GM19351 (cell line): Measurements from ENCODE around the gene SUGCT.
"Not testable (repeated sequence)": the region's sequence is repeated elsewhere in the genome, so short reads cannot be mapped to it uniquely, and the experiment has no call there.

ENCODE experiments used
- ATAC-seq: cut with Tn5 transposase; IDR thresholded peaks from one replicate; pipeline ENCODE4 v1.9.1; 2021; ENCODE audit warnings: mild to moderate bottlenecking, moderate library complexity; ENCODE audit not compliant: unreplicated experiment

Gene SUGCT

DNA sequence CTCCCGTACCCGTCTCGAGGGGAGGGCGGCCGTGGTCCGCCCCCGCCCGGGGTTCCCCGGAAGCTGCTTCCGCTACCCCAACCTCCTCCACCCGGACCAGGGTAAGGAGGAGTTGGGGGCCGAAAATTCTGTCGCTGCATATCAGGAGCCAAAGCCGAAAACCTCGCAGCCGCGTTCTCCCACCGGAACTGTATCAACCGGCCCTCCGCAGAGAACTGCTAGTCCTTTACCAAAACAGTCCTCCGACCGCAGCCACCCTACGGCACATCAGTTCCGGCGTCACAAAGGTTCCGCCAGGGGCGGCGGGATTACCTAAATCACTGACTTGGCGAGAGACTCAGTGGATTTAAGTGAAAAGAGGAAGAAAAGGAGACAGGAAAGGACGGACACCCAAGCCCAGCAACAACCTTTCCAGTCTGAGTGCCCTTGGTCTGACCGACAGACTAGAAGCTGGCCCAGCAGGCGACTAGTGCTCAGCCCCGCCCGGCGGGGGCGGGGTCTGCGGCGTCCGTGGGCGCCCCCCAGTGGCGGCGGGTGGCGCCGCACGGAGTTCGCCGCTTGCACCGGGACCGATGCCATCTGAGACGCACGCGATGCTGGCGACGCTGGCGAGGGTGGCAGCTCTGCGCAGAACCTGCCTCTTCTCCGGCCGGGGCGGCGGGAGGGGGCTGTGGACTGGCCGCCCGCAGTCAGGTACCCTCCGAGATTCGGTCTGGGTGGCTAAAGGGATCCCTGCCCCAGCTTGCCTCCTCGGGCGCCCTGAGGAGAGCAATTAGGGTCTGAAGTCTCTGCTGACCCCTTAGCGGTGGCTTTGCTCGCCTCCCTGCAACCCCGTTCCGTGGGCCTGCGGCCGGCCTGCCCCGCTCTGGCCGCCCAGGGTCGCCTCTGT is at the start of gene SUGCT, which contains the start of gene MPLKIP:
TSS of gene SUGCT (plus strand) at position 578 of the 889 bp plus-strand sequence.
TSS of gene MPLKIP (minus strand) at position 195 of the 889 bp plus-strand sequence. CDS start at position 140, 55 bp downstream.
- ATAC-seq: peak; percentile 87

- ATAC-seq: no peak
These were observed 42.6 kb upstream of the SUGCT start for GRCh38 chr7:40092182-40092581.

DNA sequence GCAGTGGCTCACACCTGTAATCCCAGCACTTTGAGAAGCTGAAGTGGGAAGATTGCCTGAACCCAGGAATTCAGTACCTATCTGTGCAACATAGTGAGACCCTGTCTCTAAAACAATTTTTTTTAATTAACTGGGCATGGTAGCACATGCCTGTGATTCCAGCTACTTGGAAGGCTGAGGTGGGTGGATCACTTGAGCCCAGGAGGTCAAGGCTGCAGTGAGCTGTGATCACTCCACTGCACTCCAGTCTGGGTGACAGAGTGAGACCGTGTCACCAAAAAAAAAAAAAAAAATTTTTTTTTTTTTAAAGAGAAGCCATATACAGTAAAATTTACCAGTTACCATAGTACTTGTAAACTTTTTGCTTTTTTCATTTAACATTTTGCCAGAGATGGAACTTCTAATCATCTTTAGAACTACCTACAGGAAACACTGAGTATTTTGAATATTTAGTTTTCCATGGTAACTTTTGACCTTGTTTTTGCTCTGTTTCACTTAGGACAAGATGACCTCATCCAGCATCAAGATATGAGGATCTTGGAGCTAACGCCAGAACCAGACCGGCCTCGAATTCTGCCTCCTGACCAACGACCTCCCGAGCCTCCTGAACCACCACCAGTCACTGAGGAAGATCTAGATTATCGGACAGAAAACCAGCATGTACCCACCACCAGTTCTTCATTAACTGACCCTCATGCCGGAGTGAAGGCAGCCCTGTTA is 41.0 kb upstream of the SUGCT start:
- ATAC-seq: no peak

GRCh38 chr7:40095230-40095629 is 39.6 kb upstream of the SUGCT start:
- no peak for ATAC-seq

DNA sequence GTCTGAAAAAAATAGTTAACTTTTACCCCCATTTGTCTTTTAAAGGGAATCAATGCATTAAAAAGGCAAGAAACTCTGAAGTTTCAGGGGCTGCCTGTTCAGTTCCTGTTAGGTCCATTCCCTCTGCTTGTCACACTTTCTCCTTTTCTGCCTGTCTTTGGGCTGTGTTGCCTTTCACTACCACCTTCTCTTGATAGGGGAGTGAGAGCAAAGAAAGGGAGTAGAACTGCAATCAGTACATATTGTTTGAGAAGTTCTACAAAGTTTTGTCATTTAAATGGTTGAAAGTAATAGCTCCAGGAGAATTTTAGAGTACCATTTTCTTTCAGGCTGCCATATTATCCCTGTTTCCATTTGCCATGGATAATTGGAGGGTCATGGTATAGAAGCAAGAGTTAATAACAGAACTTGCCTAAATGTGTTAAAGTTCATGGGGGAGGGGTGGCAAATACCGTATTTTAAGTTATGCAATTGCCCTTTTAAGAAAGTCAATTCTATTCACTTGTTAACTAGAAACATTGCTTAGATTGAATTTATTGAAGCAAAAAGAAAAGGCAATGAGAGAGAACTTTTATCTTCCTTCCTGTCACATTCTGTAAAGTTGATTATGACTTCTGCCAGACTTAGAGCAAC is 39.0 kb upstream of the SUGCT start:
- ATAC-seq: no peak

DNA sequence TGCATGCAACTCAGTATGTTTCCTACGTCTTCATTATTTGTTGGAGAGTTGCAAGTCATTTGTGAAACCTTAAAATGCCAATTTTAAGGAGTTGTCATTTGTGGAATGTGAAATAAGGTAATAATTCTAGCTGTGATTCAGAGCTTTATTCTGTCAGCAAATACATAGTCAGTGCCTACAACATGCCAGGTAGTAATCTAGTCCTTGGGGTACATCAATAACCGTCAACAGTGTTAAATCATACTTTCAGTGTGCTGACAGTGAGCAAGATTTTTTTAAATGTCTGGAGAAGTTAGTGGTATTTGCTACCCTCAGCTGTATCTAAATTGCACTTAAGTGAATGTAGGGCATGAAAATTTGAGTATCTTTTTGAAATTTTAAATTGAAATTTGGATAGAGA is 37.1 kb upstream of the SUGCT start:
- ATAC-seq: no peak

GRCh38 chr7:40098810-40099209 is 36.0 kb upstream of the SUGCT start:
- ATAC-seq: no peak

- no peak for ATAC-seq
These were observed 35.0 kb upstream of the SUGCT start for GRCh38 chr7:40099837-40100236.

DNA sequence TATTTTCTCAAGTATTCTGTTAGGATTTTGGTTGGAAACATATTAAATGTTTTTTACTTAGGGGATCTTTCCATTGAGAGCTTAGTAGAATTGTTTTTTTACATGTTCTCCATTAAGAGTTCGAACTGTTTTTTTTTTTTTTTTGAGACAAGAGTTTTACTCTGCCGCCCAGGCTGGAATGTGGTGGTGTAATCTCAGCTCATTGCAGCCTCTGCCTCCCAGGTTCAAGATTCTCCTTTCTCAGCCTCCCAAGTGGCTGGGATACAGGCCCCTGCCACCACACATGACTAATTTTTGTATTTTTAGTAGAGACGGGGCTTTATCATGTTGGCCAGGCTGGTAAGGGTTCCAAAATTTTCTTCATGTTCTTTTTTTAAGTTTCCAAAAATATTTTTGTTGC is 33.6 kb upstream of the SUGCT start:
- ATAC-seq: no peak

DNA sequence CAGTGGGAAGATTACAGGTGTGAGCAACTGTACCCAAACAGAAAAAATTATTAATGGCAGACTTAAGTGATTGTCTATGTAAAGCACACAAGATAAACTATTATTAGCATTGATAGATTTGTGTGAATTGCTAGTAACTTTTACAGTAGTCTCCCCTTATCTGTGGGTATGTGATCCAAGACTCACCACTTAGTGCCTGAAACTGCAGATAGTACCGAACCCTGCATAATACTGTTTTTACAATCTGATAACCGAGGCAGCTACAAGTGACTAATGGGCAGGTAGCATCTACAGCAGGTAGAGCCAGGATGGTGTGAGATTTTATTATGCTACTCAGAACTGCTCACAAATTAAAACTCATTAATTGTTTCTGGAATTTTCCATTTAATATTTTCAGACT is 31.9 kb upstream of the SUGCT start:
- no peak for ATAC-seq

DNA sequence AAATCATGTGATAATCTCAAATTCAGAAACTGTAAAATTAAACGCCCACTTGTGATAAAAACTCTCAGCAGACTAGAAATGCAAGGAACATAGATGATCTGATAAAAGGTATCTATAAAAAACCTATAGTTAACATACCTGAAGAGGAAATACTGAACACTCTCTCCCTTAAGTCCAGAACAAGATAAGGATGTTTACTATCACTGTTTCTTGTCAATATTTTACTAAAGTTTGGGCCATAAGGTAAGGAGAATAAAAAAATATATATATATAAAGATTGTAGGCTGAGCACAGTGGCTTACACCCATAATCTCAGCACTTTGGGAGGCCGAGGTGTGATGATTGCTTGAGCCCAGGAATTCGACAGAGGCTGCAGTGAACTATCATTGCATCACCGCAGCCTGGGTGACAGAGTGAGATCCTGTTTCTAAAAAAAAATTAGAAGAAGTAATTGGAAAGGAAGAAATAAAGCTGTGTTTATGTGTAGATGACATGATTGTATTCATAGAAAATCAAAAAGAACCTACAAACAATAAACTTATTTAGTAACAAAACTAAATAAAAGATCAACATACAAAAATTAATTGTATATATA is 28.8 kb upstream of the SUGCT start:
- ATAC-seq: no peak

DNA sequence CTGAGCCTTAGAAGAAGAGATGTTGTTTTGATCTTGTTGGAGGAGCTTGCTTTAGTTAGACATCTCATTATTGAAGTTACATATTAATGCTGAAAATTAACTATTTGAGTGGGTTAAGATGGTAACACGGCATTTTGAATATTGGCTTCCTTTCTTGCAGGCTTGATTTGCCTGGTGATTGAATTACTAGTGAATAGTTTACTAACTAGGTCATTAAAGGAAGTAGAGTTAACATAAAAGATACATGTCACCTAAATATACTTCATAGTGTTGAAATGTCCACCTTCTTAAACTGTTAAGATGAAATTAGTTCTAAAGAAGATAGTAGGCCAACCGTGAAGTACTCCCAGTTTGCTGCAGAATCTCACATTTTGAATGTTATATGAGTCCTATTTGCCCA is 18.9 kb upstream of the SUGCT start:
- no peak for ATAC-seq

DNA sequence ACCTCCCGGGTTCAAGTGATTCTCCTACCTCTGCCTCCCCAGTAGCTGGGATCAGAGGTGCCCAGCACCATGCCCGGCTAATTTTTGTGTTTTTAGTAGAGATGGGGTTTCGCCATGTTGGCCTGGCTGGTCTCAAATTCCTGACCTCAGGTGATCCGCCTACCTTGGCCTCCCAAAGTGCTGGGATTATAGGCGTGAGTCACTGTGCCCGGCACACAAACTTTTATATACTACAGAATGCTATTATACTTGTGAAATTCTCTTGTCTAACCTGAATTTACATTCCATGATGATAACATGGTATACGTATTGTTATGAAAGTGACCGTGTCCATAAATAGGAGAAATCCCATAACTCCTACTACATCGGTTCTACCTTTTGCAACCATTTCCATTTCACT is 17.6 kb upstream of the SUGCT start:
- not testable (repeated sequence) for ATAC-seq

GRCh38 chr7:40118201-40118600 is 16.6 kb upstream of the SUGCT start:
- not testable (repeated sequence) for ATAC-seq

DNA sequence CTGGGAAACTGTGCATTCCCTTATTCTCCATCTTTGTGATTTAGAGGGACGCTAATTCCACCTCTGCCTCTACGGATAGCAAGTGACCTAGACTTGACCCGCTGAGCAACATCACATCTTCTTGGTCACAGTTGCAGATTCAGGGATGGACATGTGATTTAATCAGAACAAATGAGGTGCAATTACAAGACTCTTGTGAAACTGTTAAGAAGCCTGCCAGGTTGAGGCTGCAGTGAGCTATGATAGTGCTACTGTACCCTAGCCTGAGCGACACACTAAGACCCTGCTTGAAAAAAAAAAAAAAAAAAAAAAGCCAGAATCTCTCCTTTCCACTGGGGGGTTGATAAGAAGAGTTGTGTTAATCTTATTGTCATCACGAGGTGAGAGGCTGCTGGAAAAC is 14.8 kb upstream of the SUGCT start:
- ATAC-seq: no peak

DNA sequence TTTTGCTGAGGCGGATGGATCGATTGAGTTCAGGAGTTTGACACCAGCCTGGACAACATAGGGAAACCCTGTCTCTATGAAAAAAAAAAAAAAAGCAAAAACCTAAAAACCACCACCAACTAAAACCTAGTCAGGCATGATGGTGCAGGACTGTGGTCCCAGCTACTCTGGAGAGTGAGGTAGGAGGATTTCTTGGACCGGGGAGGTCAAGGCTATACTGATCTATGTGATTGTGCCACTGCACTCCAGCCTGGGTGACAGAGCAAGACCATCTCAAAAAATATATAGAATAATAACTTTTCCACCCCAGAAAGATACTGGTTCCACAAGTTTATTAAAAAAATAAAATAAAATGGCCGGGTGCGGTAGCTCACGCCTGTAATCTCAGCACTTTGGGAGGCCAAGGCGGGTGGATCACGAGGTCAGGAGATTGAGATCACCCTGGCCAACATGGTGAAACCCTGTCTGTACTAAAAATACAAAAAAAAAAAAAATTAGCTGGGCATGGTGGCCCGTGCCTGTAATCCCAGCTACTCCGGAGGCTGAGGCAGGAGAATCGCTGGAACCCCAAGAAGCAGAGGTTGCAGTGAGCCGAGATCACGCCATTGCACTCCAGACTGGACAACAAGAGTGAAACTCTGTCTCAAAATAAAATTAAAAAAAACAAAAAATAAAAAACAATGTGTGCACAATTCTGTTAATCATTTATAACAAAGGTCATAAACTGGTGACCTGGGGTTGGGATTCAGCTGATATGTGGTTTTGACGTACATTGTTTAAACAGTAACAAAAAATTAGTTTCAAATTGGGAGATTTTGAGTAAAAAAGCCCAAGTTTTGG is 12.5 kb upstream of the SUGCT start:
- not testable (repeated sequence) for ATAC-seq

DNA sequence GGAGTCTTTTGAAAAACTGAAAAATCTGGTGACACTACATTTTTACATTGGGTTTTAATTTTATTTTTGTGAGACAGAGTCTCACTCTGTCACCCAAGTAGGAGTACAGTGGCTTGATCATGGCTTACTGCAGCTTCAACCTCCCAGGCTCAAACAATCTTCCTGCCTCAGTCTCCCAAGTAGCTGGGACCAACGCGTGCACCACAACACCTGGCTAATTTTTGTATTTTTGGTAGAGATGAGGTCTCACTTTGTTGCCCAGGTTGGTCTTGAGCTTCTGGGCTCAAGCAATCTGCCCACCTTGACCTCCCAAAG is 11.9 kb upstream of the SUGCT start:
- ATAC-seq: no peak

GRCh38 chr7:40133561-40134427 is 1.0 kb upstream of the SUGCT start:
- peak; percentile 49 for ATAC-seq

GRCh38 chr7:40135317-40135610 is 459 bp downstream of the SUGCT start:
- no peak for ATAC-seq

GRCh38 chr7:40137563-40137962 is 2.8 kb downstream of the SUGCT start:
- no peak for ATAC-seq
